Activated naive CD8-positive, alpha-beta T cell treated with anti-CD3 and anti-CD28 coated beads, Interleukin-2, amount 50 U/mL, for 24 hours (primary cell): ENCODE measurements around the gene TBC1D10B.

Experiments used
- ATAC-seq: fragments of 150-1000 bp; cut with Tn5 transposase; one replicate; pipeline ENCODE4 v1.10.0; 2021
- DNase-seq: peaks from one replicate; pipeline ENCODE4 v3.0.0; 2021
- H3K27ac Mint-ChIP-seq: one replicate; pipeline ENCODE4 v1.8.0; 2021; ENCODE audit warnings: mild to moderate bottlenecking, mixed read lengths
- H3K27me3 Mint-ChIP-seq: one replicate; pipeline ENCODE4 v1.8.0; 2021; ENCODE audit warnings: mixed read lengths
- H3K36me3 Mint-ChIP-seq: one replicate; pipeline ENCODE4 v1.8.0; 2021; ENCODE audit warnings: low read depth, mixed read lengths
- H3K4me1 Mint-ChIP-seq: one replicate; pipeline ENCODE4 v1.8.0; 2021; ENCODE audit warnings: mixed read lengths
- H3K4me3 Mint-ChIP-seq: one replicate; pipeline ENCODE4 v1.8.0; 2021; ENCODE audit warnings: mild to moderate bottlenecking, moderate library complexity, mixed read lengths
- H3K9me3 Mint-ChIP-seq: one replicate; pipeline ENCODE4 v1.8.0; 2021; ENCODE audit warnings: mixed read lengths

TBC1D10B gene

GRCh38 chr16:30371248-30371816 lies 1.0 kb upstream of the TBC1D10B start:
- peak overlapping the region; percentile 84 for H3K4me3 Mint-ChIP-seq

GRCh38 chr16:30369938-30370455 lies 297 bp downstream of the TBC1D10B start:
- Mint-ChIP-seq H3K27ac (peak overlapping the region; percentile 97), H3K36me3 (peaks cover 24% of the 10 kb centered on the region), H3K9me3 (no peaks in the 10 kb centered on the region), H3K4me1 (peaks cover 37% of the 10 kb centered on the region), H3K27me3 (peaks cover 4% of the 10 kb centered on the region), H3K4me3 (peak overlapping the region; percentile 84)
- ATAC-seq = peak; percentile 1
- no peak for DNase-seq

More at GRCh38 chr16:30371248-30371816, 1.0 kb upstream of the TBC1D10B start:
- DNase-seq = no peak
- no peaks in the 10 kb centered on the region for H3K9me3 Mint-ChIP-seq
- H3K4me1 Mint-ChIP-seq = peaks cover 37% of the 10 kb centered on the region
- peaks cover 4% of the 10 kb centered on the region for H3K27me3 Mint-ChIP-seq
- H3K36me3 Mint-ChIP-seq = peaks cover 17% of the 10 kb centered on the region
- ATAC-seq = no peak
- peak overlapping the region; percentile 97 for H3K27ac Mint-ChIP-seq

GRCh38 chr16:30369091-30369937 lies 980 bp downstream of the TBC1D10B start:
- Mint-ChIP-seq H3K27me3 (peaks cover 4% of the 10 kb centered on the region), H3K36me3 (peaks cover 24% of the 10 kb centered on the region), H3K4me3 (peak overlapping the region; percentile 92), H3K9me3 (no peaks in the 10 kb centered on the region), H3K27ac (peak overlapping the region; percentile 81), H3K4me1 (peaks cover 37% of the 10 kb centered on the region)
- DNase-seq (peak; percentile 29), ATAC-seq (no peak)

- ATAC-seq (no peak), DNase-seq (no peak)
- Mint-ChIP-seq H3K9me3 (no peaks in the 10 kb centered on the region), H3K27ac (peak overlapping the region; percentile 81), H3K4me3 (peak overlapping the region; percentile 92), H3K4me1 (peaks cover 37% of the 10 kb centered on the region), H3K36me3 (peaks cover 24% of the 10 kb centered on the region), H3K27me3 (peaks cover 4% of the 10 kb centered on the region)
These were observed 1.6 kb downstream of the TBC1D10B start for GRCh38 chr16:30368792-30369090.

GRCh38 chr16:30368122-30368791 lies 2.0 kb downstream of the TBC1D10B start:
- H3K27me3 Mint-ChIP-seq = peaks cover 4% of the 10 kb centered on the region
- peaks cover 27% of the 10 kb centered on the region for H3K36me3 Mint-ChIP-seq
- peak overlapping the region; percentile 81 for H3K27ac Mint-ChIP-seq
- peak overlapping the region; percentile 92 for H3K4me3 Mint-ChIP-seq
- DNase-seq (no peak), ATAC-seq (no peak)
- H3K4me1 Mint-ChIP-seq = peaks cover 37% of the 10 kb centered on the region
- H3K9me3 Mint-ChIP-seq = no peaks in the 10 kb centered on the region

GRCh38 chr16:30367349-30368009 lies 2.8 kb downstream of the TBC1D10B start:
- Mint-ChIP-seq H3K4me3 (peak overlapping the region; percentile 92), H3K36me3 (peaks cover 32% of the 10 kb centered on the region), H3K4me1 (peaks cover 37% of the 10 kb centered on the region), H3K9me3 (no peaks in the 10 kb centered on the region), H3K27me3 (peaks cover 4% of the 10 kb centered on the region), H3K27ac (peak overlapping the region; percentile 81)
- no peak for ATAC-seq
- no peak for DNase-seq

GRCh38 chr16:30366511-30366910 lies 3.8 kb downstream of the TBC1D10B start:
- Mint-ChIP-seq H3K36me3 (peaks cover 36% of the 10 kb centered on the region), H3K27ac (no peak overlapping the region), H3K9me3 (no peaks in the 10 kb centered on the region), H3K4me1 (peaks cover 31% of the 10 kb centered on the region), H3K27me3 (peaks cover 4% of the 10 kb centered on the region), H3K4me3 (peak overlapping the region; percentile 92)
- DNase-seq (no peak), ATAC-seq (no peak)

- ATAC-seq (no peak), DNase-seq (no peak)
- Mint-ChIP-seq H3K4me1 (peaks cover 20% of the 10 kb centered on the region), H3K36me3 (peaks cover 34% of the 10 kb centered on the region), H3K4me3 (no peak overlapping the region), H3K27ac (no peak overlapping the region), H3K27me3 (no peaks in the 10 kb centered on the region), H3K9me3 (no peaks in the 10 kb centered on the region)
These were observed 5.1 kb downstream of the TBC1D10B start for GRCh38 chr16:30365200-30365599.

GRCh38 chr16:30361180-30361579 lies 9.1 kb downstream of the TBC1D10B start:
- Mint-ChIP-seq H3K27me3 (no peaks in the 10 kb centered on the region), H3K4me3 (no peak overlapping the region), H3K36me3 (peaks cover 21% of the 10 kb centered on the region), H3K9me3 (no peaks in the 10 kb centered on the region), H3K27ac (no peak overlapping the region), H3K4me1 (no peaks in the 10 kb centered on the region)
- ATAC-seq = no peak
- DNase-seq = no peak

- H3K36me3 Mint-ChIP-seq = peaks cover 14% of the 10 kb centered on the region
- H3K9me3 Mint-ChIP-seq = no peaks in the 10 kb centered on the region
- no peak overlapping the region for H3K27ac Mint-ChIP-seq
These were observed 10.5 kb downstream of the TBC1D10B start for GRCh38 chr16:30359871-30360170.

GRCh38 chr16:30358990-30359870 lies 11.1 kb downstream of the TBC1D10B start:
- DNase-seq = no peak
- no peaks in the 10 kb centered on the region for H3K9me3 Mint-ChIP-seq
- no peak overlapping the region for H3K4me3 Mint-ChIP-seq
- H3K36me3 Mint-ChIP-seq = peaks cover 18% of the 10 kb centered on the region
- H3K4me1 Mint-ChIP-seq = peaks cover 10% of the 10 kb centered on the region
- H3K27ac Mint-ChIP-seq = no peak overlapping the region
- no peak for ATAC-seq
- no peaks in the 10 kb centered on the region for H3K27me3 Mint-ChIP-seq

More at GRCh38 chr16:30359871-30360170, 10.5 kb downstream of the TBC1D10B start:
- no peak for ATAC-seq
- no peak overlapping the region for H3K4me3 Mint-ChIP-seq
- H3K4me1 Mint-ChIP-seq = peaks cover 6% of the 10 kb centered on the region
- no peaks in the 10 kb centered on the region for H3K27me3 Mint-ChIP-seq
- DNase-seq = no peak

GRCh38 chr16:30358577-30358936 lies 11.7 kb downstream of the TBC1D10B start:
- H3K4me1 Mint-ChIP-seq = peaks cover 17% of the 10 kb centered on the region
- no peak for ATAC-seq

GRCh38 chr16:30357715-30358576 lies 12.3 kb downstream of the TBC1D10B start:
- no peaks in the 10 kb centered on the region for H3K9me3 Mint-ChIP-seq
- no peak overlapping the region for H3K4me3 Mint-ChIP-seq
- H3K27me3 Mint-ChIP-seq = no peaks in the 10 kb centered on the region
- peaks cover 18% of the 10 kb centered on the region for H3K36me3 Mint-ChIP-seq
- H3K4me1 Mint-ChIP-seq = peaks cover 20% of the 10 kb centered on the region
- DNase-seq (no peak), ATAC-seq (no peak)
- peak overlapping the region; percentile 50 for H3K27ac Mint-ChIP-seq

More at GRCh38 chr16:30358577-30358936, 11.7 kb downstream of the TBC1D10B start:
- Mint-ChIP-seq H3K4me3 (no peak overlapping the region), H3K9me3 (no peaks in the 10 kb centered on the region), H3K36me3 (peaks cover 21% of the 10 kb centered on the region), H3K27ac (no peak overlapping the region), H3K27me3 (no peaks in the 10 kb centered on the region)
- DNase-seq = no peak
